Coronary artery (tissue), 2 donors: ENCODE results near the gene MIOX.

ENCODE experiments used
- DNase-seq: peaks from one replicate; pipeline ENCODE4 v3.0.0-alpha.2; 2017; ENCODE audit warnings: low spot score
- H3K27ac ChIP-seq, 2 donors: fragments of 200-600 bp; sonication (generic); one replicate each; pipeline ENCODE4 v1.5.1; 2016 to 2019
- H3K4me3 ChIP-seq: fragments of 200-600 bp; sonication (generic); 2 replicates; pipeline ENCODE4 v1.5.1; 2016; ENCODE audit warnings: mild to moderate bottlenecking, moderate library complexity
- TF ChIP-seq, protein P1 (sequence below): fragments of 200-600 bp; sonication (generic); IDR thresholded peaks from one replicate; pipeline ENCODE4 v1.5.1; 2019; ENCODE audit warnings: antibody characterized with exemption

Gene MIOX

DNA sequence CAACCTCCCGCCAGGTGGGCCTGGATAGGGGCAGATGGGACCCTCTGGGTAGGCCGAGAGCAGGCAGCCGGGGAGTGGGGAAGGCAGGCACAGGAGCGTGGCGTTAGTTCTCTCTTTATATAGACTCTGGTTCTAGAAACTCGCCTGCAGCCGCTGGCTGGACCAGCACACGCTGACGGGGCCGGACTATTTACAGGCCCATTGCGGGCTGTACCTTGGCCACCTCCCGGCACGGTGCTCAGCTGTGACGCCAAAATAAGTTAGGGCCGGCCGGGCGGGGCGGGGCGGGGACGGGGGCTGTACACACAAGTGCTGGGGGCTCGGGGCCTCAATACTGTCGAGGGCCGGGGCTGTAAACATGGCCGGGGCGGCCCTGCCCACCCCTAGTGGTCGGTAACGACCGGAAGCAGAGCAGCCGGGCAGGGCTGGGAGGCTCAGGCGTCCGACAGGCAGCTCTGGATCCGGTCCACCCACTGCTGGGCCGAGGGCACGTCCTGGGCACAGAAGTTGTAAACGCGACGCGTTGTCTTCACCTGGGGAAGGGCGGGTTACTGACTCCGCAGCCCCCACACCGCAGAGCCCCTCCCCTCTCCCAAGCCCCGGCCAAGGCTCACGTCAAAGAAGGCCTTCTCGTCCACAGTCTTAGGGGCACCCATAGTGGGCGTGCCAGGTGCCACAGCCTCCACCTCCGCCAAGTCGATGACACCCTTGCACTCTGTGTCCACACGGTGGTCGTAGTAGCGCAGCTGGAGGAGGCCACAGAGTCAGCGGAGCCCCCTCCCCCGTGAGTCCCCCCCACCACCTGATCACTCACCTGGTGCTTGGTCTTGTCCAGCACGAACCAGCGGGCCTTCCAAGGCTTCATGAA is 39.7 kb upstream of the MIOX start:
- TF ChIP-seq, protein P1, sequence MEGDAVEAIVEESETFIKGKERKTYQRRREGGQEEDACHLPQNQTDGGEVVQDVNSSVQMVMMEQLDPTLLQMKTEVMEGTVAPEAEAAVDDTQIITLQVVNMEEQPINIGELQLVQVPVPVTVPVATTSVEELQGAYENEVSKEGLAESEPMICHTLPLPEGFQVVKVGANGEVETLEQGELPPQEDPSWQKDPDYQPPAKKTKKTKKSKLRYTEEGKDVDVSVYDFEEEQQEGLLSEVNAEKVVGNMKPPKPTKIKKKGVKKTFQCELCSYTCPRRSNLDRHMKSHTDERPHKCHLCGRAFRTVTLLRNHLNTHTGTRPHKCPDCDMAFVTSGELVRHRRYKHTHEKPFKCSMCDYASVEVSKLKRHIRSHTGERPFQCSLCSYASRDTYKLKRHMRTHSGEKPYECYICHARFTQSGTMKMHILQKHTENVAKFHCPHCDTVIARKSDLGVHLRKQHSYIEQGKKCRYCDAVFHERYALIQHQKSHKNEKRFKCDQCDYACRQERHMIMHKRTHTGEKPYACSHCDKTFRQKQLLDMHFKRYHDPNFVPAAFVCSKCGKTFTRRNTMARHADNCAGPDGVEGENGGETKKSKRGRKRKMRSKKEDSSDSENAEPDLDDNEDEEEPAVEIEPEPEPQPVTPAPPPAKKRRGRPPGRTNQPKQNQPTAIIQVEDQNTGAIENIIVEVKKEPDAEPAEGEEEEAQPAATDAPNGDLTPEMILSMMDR: no peak
- Histone ChIP-seq H3K4me3 (no peak overlapping the region), H3K27ac (no peak overlapping the region)
- DNase-seq: no peak

DNA sequence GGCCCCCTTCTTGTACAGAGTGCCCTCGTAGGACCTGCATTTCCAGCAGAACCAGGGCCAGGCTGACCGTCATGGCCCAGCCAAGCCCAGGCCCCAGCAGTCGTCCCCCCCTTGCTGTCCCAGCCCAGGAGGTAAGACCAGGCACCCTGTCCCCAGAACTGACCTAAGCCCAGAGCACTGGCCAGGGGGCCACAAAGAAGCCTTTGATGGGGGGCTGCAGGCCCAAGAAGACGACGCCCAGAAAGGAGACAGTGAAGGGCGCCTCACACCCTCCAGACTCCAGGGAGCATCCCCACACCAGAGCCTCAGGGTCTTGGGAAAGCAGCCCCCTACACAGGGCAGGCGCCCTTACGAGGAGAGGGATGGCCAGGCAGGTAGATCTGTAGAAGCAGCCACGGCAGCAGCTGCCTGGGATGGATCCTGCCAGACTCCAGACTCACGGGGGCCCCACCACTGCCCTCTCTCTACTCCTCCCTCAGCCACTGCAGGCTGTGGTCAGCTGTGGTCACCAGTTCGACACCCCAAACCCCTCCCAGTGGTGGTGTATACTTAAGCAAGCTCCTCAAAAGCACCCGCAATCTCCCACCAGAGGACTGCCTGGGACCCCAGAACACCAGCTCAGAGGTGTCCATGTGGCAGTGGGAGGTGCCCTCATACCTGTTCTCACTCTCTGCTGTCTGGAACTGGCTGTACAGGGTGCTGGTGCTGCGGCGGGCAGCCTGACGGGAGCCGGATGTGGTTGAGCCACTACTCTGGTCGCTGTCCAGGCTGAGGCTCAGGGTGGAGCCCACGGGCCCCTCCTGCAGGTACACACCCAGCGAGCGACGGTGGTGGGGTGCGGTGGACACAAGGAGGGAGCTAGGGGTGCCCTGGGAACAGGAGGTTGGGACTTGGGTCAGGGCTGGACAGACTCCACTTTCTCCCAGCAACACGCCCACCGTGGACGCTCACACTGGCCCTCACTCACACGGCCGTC is 38.8 kb upstream of the MIOX start:
- TF ChIP-seq, protein P1: no peak
- DNase-seq: no peak
- no peak overlapping the region for H3K4me3 ChIP-seq
- H3K27ac ChIP-seq: no peak overlapping the region

DNA sequence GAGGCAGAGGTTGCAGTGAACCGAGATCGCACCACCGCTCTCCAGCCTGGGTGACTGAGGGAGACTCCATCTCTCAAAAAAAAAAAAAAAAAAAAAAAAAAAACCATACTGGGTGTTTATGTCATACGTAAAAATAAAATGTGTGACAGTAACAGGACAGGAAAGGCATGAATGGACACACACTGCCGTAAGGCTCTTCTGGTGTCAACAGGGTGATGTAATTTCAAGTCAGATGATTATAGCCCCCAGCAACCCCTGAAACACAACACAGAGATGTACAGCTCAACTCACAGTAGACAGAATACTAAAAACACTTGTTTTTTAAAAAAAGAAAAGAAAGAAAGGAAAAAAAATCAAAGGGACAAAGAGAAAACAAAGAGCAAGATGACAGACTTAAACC is 34.0 kb upstream of the MIOX start:
- Histone ChIP-seq H3K27ac (no peak overlapping the region), H3K4me3 (no peak overlapping the region)
- no peak for DNase-seq
- TF ChIP-seq, protein P1: no peak

DNA sequence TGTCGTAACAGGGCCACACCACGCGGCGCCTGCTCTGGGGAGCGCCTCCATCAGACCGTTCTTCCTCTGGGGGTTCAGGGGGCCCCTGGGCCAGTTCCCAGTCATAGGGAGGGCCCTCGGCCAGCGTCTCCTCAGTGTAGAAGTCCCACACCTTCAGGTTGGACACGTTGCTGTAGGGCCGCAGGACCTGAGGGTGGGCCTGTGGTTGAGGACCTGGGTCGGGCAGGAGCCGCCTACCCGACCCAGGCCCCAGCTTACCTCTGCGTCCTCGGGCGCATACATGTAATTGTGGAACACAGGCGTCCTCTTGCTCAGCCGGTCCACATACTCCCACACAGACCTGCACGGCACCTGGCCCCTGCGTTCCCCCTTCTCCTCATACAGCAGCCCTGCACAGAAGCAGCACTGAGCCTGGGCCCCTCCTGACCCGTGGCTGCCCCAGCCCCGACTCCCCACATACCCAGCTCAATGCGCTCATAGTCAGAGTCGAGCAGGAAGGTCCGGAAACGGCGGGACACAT is 32.0 kb upstream of the MIOX start:
- Histone ChIP-seq H3K4me3 (no peak overlapping the region), H3K27ac (no peak overlapping the region)
- no peak for DNase-seq
- TF ChIP-seq, protein P1: no peak

DNA sequence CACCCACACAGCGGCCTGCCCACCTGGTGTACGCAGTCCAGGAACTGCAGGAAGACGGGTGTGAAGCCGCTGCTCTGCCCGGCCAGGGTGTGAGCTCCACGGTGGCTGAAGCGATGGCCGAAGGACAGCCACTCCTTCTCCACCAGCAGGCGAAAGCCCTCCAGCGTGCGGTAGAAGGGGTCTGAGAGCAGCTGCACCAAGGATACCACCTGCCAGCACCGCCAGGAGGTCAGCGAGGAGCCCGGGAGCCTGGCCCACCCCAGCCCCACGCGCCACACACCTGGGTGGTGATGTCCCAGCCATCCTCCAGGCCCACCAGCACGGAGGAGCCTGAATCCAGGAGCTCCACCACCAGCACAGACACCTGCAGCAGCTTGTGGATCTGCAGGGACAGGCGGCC is 31.5 kb upstream of the MIOX start:
- H3K4me3 ChIP-seq: no peak overlapping the region
- TF ChIP-seq, protein P1: no peak
- H3K27ac ChIP-seq: no peak overlapping the region
- DNase-seq: no peak

DNA sequence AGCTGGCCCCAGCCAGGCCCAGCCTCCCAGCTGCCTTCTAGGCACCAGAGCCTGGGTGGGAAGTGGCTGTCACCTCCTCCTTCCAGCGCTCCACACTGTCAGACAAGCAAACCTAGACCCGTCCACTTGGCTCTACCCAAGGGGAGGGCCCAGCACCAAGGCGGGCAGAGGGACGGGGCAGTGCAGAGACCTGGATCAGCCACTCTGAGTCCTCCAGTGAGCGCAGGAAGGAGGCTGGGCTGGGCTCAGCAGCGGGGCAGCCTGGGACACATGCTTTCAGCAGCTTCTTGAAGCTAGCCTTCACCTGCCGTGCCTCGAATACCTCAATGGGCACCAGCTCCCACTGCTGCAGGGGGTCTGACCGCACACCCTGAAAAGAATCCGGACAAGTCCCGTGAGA is 30.6 kb upstream of the MIOX start:
- no peak overlapping the region for H3K4me3 ChIP-seq
- no peak overlapping the region for H3K27ac ChIP-seq
- DNase-seq: no peak
- TF ChIP-seq, protein P1: no peak
